ENCODE data around the gene C11orf91. TPM values are rescaled to one million over a fixed set of nuclear protein-coding genes. Genes with fewer than 3 reads are reported as not detected.

C11orf91 gene
- total RNA-seq, 2 donors from 2014 or later: 1.0 TPM; not detected in 1

GRCh38 chr11:33667819-33668467, 32.7 kb downstream of the C11orf91 start:
- H3K36me3 Mint-ChIP-seq (ENCODE audit: low read depth): peaks cover 1% of the 10 kb centered on the region
- no peak for TF ChIP-seq CTCF (conservative IDR thresholded peaks at IDR 0.05)
- WGBS, 2 experiments (ENCODE audit: insufficient coverage in 1 of 2, insufficient read length in 1 of 2): 91% methylated on average over 13 to 18 of the region's 18 CpGs
- peaks cover under 1% of the 10 kb centered on the region for H3K4me1 Mint-ChIP-seq
- H3K27me3 ChIP-seq (ENCODE audit: control insufficient read depth, insufficient read depth, low read length, poor library complexity, severe bottlenecking): no peaks in the 10 kb centered on the region
- no peaks in the 10 kb centered on the region for H3K9me3 Mint-ChIP-seq
- peak overlapping the region; percentile 72 for H3K27ac ChIP-seq (ENCODE audit: low read depth, low read length)
- no peak overlapping the region for H3K27ac Mint-ChIP-seq
- no peak overlapping the region for H3K9ac ChIP-seq (ENCODE audit: extremely low read depth, low read length, poor library complexity, severe bottlenecking)
- H3K4me3 Mint-ChIP-seq: no peak overlapping the region
- peaks cover 18% of the 10 kb centered on the region for H3K27me3 Mint-ChIP-seq (ENCODE audit: insufficient read depth)
- no peaks in the 10 kb centered on the region for H3K36me3 ChIP-seq (ENCODE audit: control insufficient read depth, insufficient read depth, low read length)
- no peaks in the 10 kb centered on the region for H3K9me3 ChIP-seq (ENCODE audit: control insufficient read depth, low read length)
- H3K4me3 ChIP-seq (ENCODE audit: low read length): no peak overlapping the region
- H3K4me1 ChIP-seq (ENCODE audit: control insufficient read depth, insufficient read depth, low read length): no peaks in the 10 kb centered on the region
- no peak for DNase-seq

- no peak overlapping the region for H3K27ac Mint-ChIP-seq
- H3K36me3 Mint-ChIP-seq (ENCODE audit: low read depth): peaks cover 1% of the 10 kb centered on the region
- no peak overlapping the region for H3K9ac ChIP-seq (ENCODE audit: extremely low read depth, low read length, poor library complexity, severe bottlenecking)
- peaks cover 11% of the 10 kb centered on the region for H3K4me1 Mint-ChIP-seq
- no peak overlapping the region for H3K4me3 Mint-ChIP-seq
- no peak for TF ChIP-seq CTCF (conservative IDR thresholded peaks at IDR 0.05)
- 87 to 92% methylated on average over 3 to 6 of the region's 6 CpGs for WGBS, 2 experiments (ENCODE audit: insufficient coverage in 1 of 2, insufficient read length in 1 of 2)
- H3K27ac ChIP-seq (ENCODE audit: low read depth, low read length): no peak overlapping the region
- H3K27me3 ChIP-seq (ENCODE audit: control insufficient read depth, insufficient read depth, low read length, poor library complexity, severe bottlenecking): no peaks in the 10 kb centered on the region
- no peaks in the 10 kb centered on the region for H3K9me3 ChIP-seq (ENCODE audit: control insufficient read depth, low read length)
- no peaks in the 10 kb centered on the region for H3K4me1 ChIP-seq (ENCODE audit: control insufficient read depth, insufficient read depth, low read length)
- no peak for DNase-seq
- H3K27me3 Mint-ChIP-seq (ENCODE audit: insufficient read depth): peaks cover 18% of the 10 kb centered on the region
- no peaks in the 10 kb centered on the region for H3K36me3 ChIP-seq (ENCODE audit: control insufficient read depth, insufficient read depth, low read length)
- no peak overlapping the region for H3K4me3 ChIP-seq (ENCODE audit: low read length)
- no peaks in the 10 kb centered on the region for H3K9me3 Mint-ChIP-seq
Observed at GRCh38 chr11:33665350-33666106, 35.1 kb downstream of the C11orf91 start.

- H3K36me3 ChIP-seq (ENCODE audit: control insufficient read depth, insufficient read depth, low read length): no peaks in the 10 kb centered on the region
- Mint-ChIP-seq H3K27ac (no peak overlapping the region), H3K27me3 (ENCODE audit: insufficient read depth) (peaks cover 18% of the 10 kb centered on the region), H3K4me1 (peaks cover 11% of the 10 kb centered on the region), H3K9me3 (no peaks in the 10 kb centered on the region), H3K36me3 (ENCODE audit: low read depth) (peaks cover 1% of the 10 kb centered on the region), H3K4me3 (no peak overlapping the region)
- no peak overlapping the region for H3K27ac ChIP-seq (ENCODE audit: low read depth, low read length)
- no peak overlapping the region for H3K9ac ChIP-seq (ENCODE audit: extremely low read depth, low read length, poor library complexity, severe bottlenecking)
- H3K4me1 ChIP-seq (ENCODE audit: control insufficient read depth, insufficient read depth, low read length): no peaks in the 10 kb centered on the region
- H3K4me3 ChIP-seq (ENCODE audit: low read length): no peak overlapping the region
- WGBS, 2 experiments (ENCODE audit: insufficient coverage in 1 of 2, insufficient read length in 1 of 2): 92 to 93% methylated on average over 2 to 4 of the region's 4 CpGs
- no peaks in the 10 kb centered on the region for H3K27me3 ChIP-seq (ENCODE audit: control insufficient read depth, insufficient read depth, low read length, poor library complexity, severe bottlenecking)
- no peak for DNase-seq
- TF ChIP-seq CTCF (conservative IDR thresholded peaks at IDR 0.05): no peak
- H3K9me3 ChIP-seq (ENCODE audit: control insufficient read depth, low read length): no peaks in the 10 kb centered on the region
Observed at GRCh38 chr11:33664827-33665226, 35.8 kb downstream of the C11orf91 start.
